CD14-positive monocyte (primary cell): ENCODE data around the gene EPAS1. TPM values are rescaled to one million over a fixed set of nuclear protein-coding genes. Genes with fewer than 3 reads are reported as not detected.

Source experiments
- DNase-seq, 3 donors: peaks; one replicate each; pipeline ENCODE4 v3.0.0-alpha.2; 2011 to 2022
- H2AFZ ChIP-seq: 2 replicates; pipeline ENCODE4 v1.6.0; 2012; ENCODE audit warnings: mild to moderate bottlenecking, low read depth, low read length, inconsistent platforms; ENCODE audit not compliant: insufficient read depth, poor library complexity, severe bottlenecking
- H3K27ac ChIP-seq, 2 donors: 1 replicate in 1 of 2; 2 replicates in 1 of 2; pipeline ENCODE4 v1.5.1; 2012 to 2013; ENCODE audit warnings: low read length in 2 of 2, control low read depth in 1 of 2, inconsistent platforms in 1 of 2, low read depth in 1 of 2, mild to moderate bottlenecking in 1 of 2
- H3K27me3 ChIP-seq, 2 donors: one replicate each; pipeline versions ENCODE4 v1.6.0 to v1.6.1; 2011 to 2013; ENCODE audit warnings: low read length in 2 of 2; ENCODE audit not compliant: control insufficient read depth in 2 of 2, insufficient read depth in 2 of 2
- H3K36me3 ChIP-seq, 2 donors: replicated peaks in 1 of 2; 1 replicate in 1 of 2; 2 replicates in 1 of 2; pipeline versions ENCODE4 v1.5.1 to v1.6.1; 2012 to 2013; ENCODE audit warnings: low read length in 2 of 2, control low read depth in 1 of 2, inconsistent platforms in 1 of 2, mild to moderate bottlenecking in 1 of 2; ENCODE audit not compliant: insufficient read depth in 2 of 2, control insufficient read depth in 1 of 2
- H3K4me1 ChIP-seq, 2 donors: 1 replicate in 1 of 2; 2 replicates in 1 of 2; pipeline versions ENCODE4 v1.5.1 to v1.6.1; 2012 to 2013; ENCODE audit warnings: low read length in 2 of 2, control low read depth in 1 of 2, inconsistent platforms in 1 of 2, mild to moderate bottlenecking in 1 of 2, moderate library complexity in 1 of 2; ENCODE audit not compliant: insufficient read depth in 2 of 2, control insufficient read depth in 1 of 2
- H3K4me2 ChIP-seq: replicated peaks from 2 replicates; pipeline ENCODE3; 2012; ENCODE audit warnings: low read length, moderate library complexity, mild to moderate bottlenecking; ENCODE audit not compliant: poor library complexity, severe bottlenecking; ENCODE audit errors: extremely low read depth
- H3K4me3 ChIP-seq, 3 experiments: fragments of 200-600 bp in 1 of 3; sonication (generic) in 1 of 3; replicated peaks in 1 of 3; 1 replicate in 2 of 3; 2 replicates in 1 of 3; pipeline ENCODE4 v1.5.1; 2011 to 2013; ENCODE audit warnings: low read length in 3 of 3, mild to moderate bottlenecking in 3 of 3, control low read depth in 2 of 3, low read depth in 2 of 3, inconsistent platforms in 1 of 3, moderate library complexity in 1 of 3
- H3K79me2 ChIP-seq: 2 replicates; pipeline ENCODE4 v1.6.0; 2012; ENCODE audit warnings: mild to moderate bottlenecking, control low read depth, inconsistent platforms, low read length, moderate library complexity; ENCODE audit not compliant: insufficient read depth
- H3K9ac ChIP-seq: 2 replicates; pipeline ENCODE4 v1.6.0; 2017; ENCODE audit warnings: low read length, mild to moderate bottlenecking; ENCODE audit not compliant: insufficient read depth, poor library complexity, severe bottlenecking
- H3K9me3 ChIP-seq, 2 donors: replicated peaks in 1 of 2; 1 replicate in 1 of 2; 2 replicates in 1 of 2; pipeline versions ENCODE4 v1.5.1 to v1.6.1; 2012 to 2013; ENCODE audit warnings: low read length in 2 of 2, control low read depth in 1 of 2; ENCODE audit not compliant: control insufficient read depth in 1 of 2, insufficient read depth in 1 of 2
- H4K20me1 ChIP-seq: 2 replicates; pipeline ENCODE4 v1.6.0; 2012; ENCODE audit warnings: mild to moderate bottlenecking, low read length, control low read depth, moderate library complexity; ENCODE audit not compliant: insufficient read depth
- H3K27ac Mint-ChIP-seq, 7 donors: one replicate each; pipeline ENCODE4 v1.8.0; 2020; ENCODE audit warnings: mild to moderate bottlenecking in 7 of 7, mixed read lengths in 7 of 7, moderate library complexity in 6 of 7, inconsistent platforms in 2 of 7
- H3K27me3 Mint-ChIP-seq, 3 donors: one replicate each; pipeline ENCODE4 v1.8.0; 2021 to 2022; ENCODE audit warnings: low read depth in 3 of 3, mild to moderate bottlenecking in 3 of 3, mixed read lengths in 3 of 3, moderate library complexity in 3 of 3, inconsistent platforms in 1 of 3
- H3K36me3 Mint-ChIP-seq, 2 donors: one replicate each; pipeline ENCODE4 v1.8.0; 2020; ENCODE audit warnings: mixed read lengths in 2 of 2, inconsistent platforms in 1 of 2, mild to moderate bottlenecking in 1 of 2
- H3K4me1 Mint-ChIP-seq: one replicate; pipeline ENCODE4 v1.8.0; 2020; ENCODE audit warnings: mild to moderate bottlenecking, mixed read lengths
- H3K4me3 Mint-ChIP-seq, 2 donors: one replicate each; pipeline ENCODE4 v1.8.0; 2020; ENCODE audit warnings: mild to moderate bottlenecking in 2 of 2, mixed read lengths in 2 of 2, moderate library complexity in 1 of 2
- H3K9me3 Mint-ChIP-seq, 7 donors: one replicate each; pipeline ENCODE4 v1.8.0; 2020 to 2022; ENCODE audit warnings: mixed read lengths in 7 of 7, mild to moderate bottlenecking in 6 of 7, moderate library complexity in 6 of 7, inconsistent platforms in 2 of 7
- CTCF ChIP-seq: fragments of 200-600 bp; IDR thresholded peaks from one replicate; pipeline ENCODE4 v1.8.0; 2022; ENCODE audit warnings: antibody characterized with exemption, mild to moderate bottlenecking
- WGBS: methylation state at CpG from one replicate; pipeline ENCODE4 v1.1.5; 2013; ENCODE audit warnings: missing lambda C conversion rate; ENCODE audit not compliant: insufficient coverage; 5-methylcytosine and 5-hydroxymethylcytosine counted together
- intact Hi-C, 2 donors: fragments of 100-400 bp; cut with micrococcal nuclease; formaldehyde crosslinking; loops; one replicate each; pipeline versions ENCODE4 v1.15.0 to v1.15.1; 2023
- polyA plus RNA-seq, 3 donors: library from polyadenylated mRNA; depleted of rRNA in 1 of 3; unstranded in 2 of 3; stranded (reverse) in 1 of 3; fragments of 300-500 nt in 2 of 3; fragments of >200 nt in 1 of 3; fragmentation: Illumina TruSeq in 2 of 3; gene quantifications; 1 replicate in 2 of 3; 2 replicates in 1 of 3; pipeline ENCODE4 v1.2.3, GENCODE V29; 2012 to 2021
- small RNA-seq: library from RNA; depleted of rRNA; stranded (forward); fragments of <200 nt; gene quantifications from one replicate; pipeline ENCODE3, GENCODE V24; 2012; ENCODE audit warnings: low read depth; ENCODE audit not compliant: insufficient read length

Gene EPAS1
- polyA plus RNA-seq, 3 donors, result 0.11 to 1.0 (median 0.88) TPM

DNA sequence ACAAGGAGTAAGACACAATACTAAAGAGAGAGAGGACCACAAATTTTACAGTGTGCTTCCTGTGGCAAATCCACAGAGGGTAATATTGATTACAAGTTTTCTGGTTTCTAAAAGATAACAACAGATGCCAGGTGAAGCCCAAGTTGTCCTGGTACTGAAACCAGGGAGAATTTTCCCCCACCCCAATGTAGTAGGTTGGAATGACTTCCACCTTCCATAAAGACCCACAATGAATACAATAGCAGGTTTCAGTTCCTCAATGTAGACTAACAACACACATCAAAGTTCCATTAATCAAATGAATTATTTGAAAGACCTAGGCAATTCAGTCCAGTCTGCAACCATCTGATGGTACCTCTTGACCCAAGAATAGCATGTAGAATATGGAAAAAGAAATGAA is 138.1 kb downstream of the EPAS1 start:
- Histone ChIP-seq H3K27me3 (no peaks in the 10 kb centered on the region), H3K4me3 (no peak overlapping the region), H3K79me2 (no peaks in the 10 kb centered on the region), H3K4me1 (no peaks in the 10 kb centered on the region), H3K27ac (no peak overlapping the region), H2AFZ (no peak overlapping the region), H3K9me3 (no peaks in the 10 kb centered on the region), H3K4me2 (no peak overlapping the region), H4K20me1 (no peaks in the 10 kb centered on the region), H3K36me3 (no peaks in the 10 kb centered on the region), H3K9ac (no peak overlapping the region)
- TF ChIP-seq CTCF, result no peak
- peaks cover 11% of the 10 kb centered on the region for H3K4me1 Mint-ChIP-seq
- intact Hi-C loops, result no loop called here
- H3K27me3 Mint-ChIP-seq, result peaks cover 0 to 3% (median 1%) of the 10 kb centered on the region in 3 donors
- DNase-seq, result no peak
- no peak overlapping the region for H3K27ac Mint-ChIP-seq
- peaks cover 0 to 2% (median 0%) of the 10 kb centered on the region in 7 donors for H3K9me3 Mint-ChIP-seq
- no peaks in the 10 kb centered on the region for H3K36me3 Mint-ChIP-seq
- H3K4me3 Mint-ChIP-seq, result no peak overlapping the region

GRCh38 chr2:46435796-46436360 is 138.7 kb downstream of the EPAS1 start:
- Mint-ChIP-seq H3K4me1 (peaks cover 11% of the 10 kb centered on the region), H3K9me3 (peaks cover 0 to 2% (median 0%) of the 10 kb centered on the region in 7 donors), H3K36me3 (no peaks in the 10 kb centered on the region), H3K27me3 (peaks cover 0 to 3% (median 1%) of the 10 kb centered on the region in 3 donors), H3K4me3 (no peak overlapping the region), H3K27ac (no peak overlapping the region)
- no peaks in the 10 kb centered on the region for H3K9me3 ChIP-seq
- H3K4me2 ChIP-seq, result no peak overlapping the region
- H3K36me3 ChIP-seq, result no peaks in the 10 kb centered on the region
- H3K4me1 ChIP-seq, result no peaks in the 10 kb centered on the region
- no peaks in the 10 kb centered on the region for H4K20me1 ChIP-seq
- intact Hi-C loops, result no loop called here
- H3K27ac ChIP-seq, result no peak overlapping the region
- H3K79me2 ChIP-seq, result no peaks in the 10 kb centered on the region
- no peak overlapping the region for H3K4me3 ChIP-seq
- WGBS, result 100% methylated on average over 1 of the region's 4 CpGs
- no peak overlapping the region for H3K9ac ChIP-seq
- H3K27me3 ChIP-seq, result no peaks in the 10 kb centered on the region
- no peak for TF ChIP-seq CTCF
- no peak for DNase-seq
- H2AFZ ChIP-seq, result no peak overlapping the region

Small RNA genes within 50 kb of the gene (small RNA-seq; reads per million reads assigned to genes)
- not detected for gene RF00017

Other genes with a start within 250 kb of the EPAS1 start
- gene TMEM247, start 182.2 kb downstream of the EPAS1 start, polyA plus RNA-seq, result not detected
- 100 to 1,000 TPM in 1 of 3 donors, 10 to 100 TPM in 2; 13.9 to 115 (median 14.1) TPM for gene RHOQ, start 245.1 kb downstream of the EPAS1 start, polyA plus RNA-seq
- gene ATP6V1E2, start 245.2 kb downstream of the EPAS1 start, polyA plus RNA-seq, result 1 to 10 TPM; 3.7 to 6.7 (median 4.0) TPM